SH-SY5Y (cell line): ENCODE data around the gene SRXN1.

Experiments
- GATA2 ChIP-seq: IDR thresholded peaks from 2 replicates; pipeline ENCODE4 v1.6.1; 2011; ENCODE audit warnings: mild to moderate bottlenecking, low read depth, low read length
- GATA3 ChIP-seq: IDR thresholded peaks from 2 replicates; pipeline ENCODE4 v1.6.1; 2011; ENCODE audit warnings: low read depth, mild to moderate bottlenecking, low read length, moderate library complexity

- TF ChIP-seq GATA2 = no peak
- TF ChIP-seq GATA3 = no peak
Measured at GRCh38 chr20:600736-601135, 52.3 kb downstream of the SRXN1 start.
